Measurements from ENCODE around the gene SLC45A2. TPM values are rescaled to one million over a fixed set of nuclear protein-coding genes. Genes with fewer than 3 reads are reported as not detected.
A peak's percentile ranks its signal among the peaks of the same experiment; 100 is the strongest.

The SLC45A2 gene
- total RNA-seq, 4 donors from 2014 or later: 0.58 TPM; not detected in 3

DNA sequence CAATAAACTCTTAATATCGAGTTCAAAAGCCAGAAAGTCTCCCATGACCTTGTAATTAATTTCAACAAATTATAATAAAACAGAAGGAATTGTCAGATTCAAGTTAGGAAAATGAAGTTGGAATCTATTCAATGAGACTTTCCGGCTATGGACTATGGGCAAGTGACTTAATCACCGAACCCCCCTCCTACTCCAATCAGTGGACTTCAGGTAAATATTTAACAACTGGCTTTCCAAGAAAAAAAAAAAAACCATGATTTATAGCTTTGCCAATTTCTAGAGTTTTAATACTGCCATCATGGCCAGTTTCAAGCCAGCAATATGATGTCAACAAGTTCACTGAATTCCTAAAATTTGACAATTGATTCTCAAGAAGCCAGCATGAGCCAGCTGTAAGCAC, 4.5 kb downstream of the SLC45A2 start:
- Histone ChIP-seq H3K27ac (no peak overlapping the region), H3K36me3 (no peaks in the 10 kb centered on the region), H3K4me3 (no peak overlapping the region), H3K4me1 (no peaks in the 10 kb centered on the region), H3K27me3 (no peaks in the 10 kb centered on the region), H3K9me3 (no peaks in the 10 kb centered on the region)
- no peak for DNase-seq
- TF ChIP-seq, protein P1, sequence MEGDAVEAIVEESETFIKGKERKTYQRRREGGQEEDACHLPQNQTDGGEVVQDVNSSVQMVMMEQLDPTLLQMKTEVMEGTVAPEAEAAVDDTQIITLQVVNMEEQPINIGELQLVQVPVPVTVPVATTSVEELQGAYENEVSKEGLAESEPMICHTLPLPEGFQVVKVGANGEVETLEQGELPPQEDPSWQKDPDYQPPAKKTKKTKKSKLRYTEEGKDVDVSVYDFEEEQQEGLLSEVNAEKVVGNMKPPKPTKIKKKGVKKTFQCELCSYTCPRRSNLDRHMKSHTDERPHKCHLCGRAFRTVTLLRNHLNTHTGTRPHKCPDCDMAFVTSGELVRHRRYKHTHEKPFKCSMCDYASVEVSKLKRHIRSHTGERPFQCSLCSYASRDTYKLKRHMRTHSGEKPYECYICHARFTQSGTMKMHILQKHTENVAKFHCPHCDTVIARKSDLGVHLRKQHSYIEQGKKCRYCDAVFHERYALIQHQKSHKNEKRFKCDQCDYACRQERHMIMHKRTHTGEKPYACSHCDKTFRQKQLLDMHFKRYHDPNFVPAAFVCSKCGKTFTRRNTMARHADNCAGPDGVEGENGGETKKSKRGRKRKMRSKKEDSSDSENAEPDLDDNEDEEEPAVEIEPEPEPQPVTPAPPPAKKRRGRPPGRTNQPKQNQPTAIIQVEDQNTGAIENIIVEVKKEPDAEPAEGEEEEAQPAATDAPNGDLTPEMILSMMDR (IDR thresholded peaks at IDR 0.05): no peak
- no peak for TF ChIP-seq POLR2A (IDR thresholded peaks at IDR 0.05)
- intact Hi-C loops (cut with DNase I; ENCODE audit: low total_unique reads): no loop called here

DNA sequence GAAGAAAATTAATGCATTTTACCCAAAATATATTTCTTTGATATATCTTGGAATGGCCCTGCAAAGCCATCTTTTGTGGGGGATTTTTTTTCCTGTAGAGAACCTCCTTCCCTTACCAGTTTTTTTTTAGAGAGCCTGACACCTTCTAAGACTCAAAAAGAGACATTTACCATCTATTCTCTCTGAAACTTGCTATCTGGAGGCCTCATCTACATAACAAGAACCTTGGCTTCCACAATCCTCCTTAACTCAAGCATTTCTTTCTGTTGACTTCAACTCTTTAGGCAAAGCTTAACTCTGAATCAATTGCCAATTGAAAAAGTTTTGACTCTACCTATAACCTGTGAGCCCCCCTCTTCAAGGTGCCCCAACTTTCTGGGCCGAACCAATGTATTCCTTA, 6.2 kb downstream of the SLC45A2 start:
- no peak overlapping the region for H3K4me3 ChIP-seq

DNA sequence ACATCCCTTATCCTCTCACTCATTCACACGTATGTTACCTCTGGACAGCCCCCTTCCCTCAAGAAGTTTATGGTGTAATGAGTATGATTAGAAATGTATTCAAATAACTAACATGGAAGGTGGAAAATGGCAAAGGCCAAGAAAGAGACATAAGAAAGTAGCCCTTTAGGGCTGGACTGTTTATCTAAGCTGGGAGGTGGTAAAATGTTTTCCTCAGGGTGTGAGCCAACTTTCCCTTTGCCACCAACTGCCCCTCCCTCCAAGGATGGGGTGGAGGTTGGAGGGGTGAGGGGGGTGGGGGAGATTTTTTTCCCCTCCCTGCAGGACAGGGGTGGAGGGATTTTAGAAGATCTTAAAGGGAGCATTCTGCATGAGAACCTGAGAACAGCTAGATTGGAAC, 8.2 kb downstream of the SLC45A2 start:
- H3K27ac ChIP-seq: peak overlapping the region; percentile 33 to 34
- intact Hi-C loops (cut with DNase I; ENCODE audit: low total_unique reads): no loop called here
- DNase-seq: no peak
- TF ChIP-seq, protein P1 (IDR thresholded peaks at IDR 0.05): no peak
- no peak for TF ChIP-seq POLR2A (IDR thresholded peaks at IDR 0.05)
- H3K9me3 ChIP-seq: no peaks in the 10 kb centered on the region
- no peaks in the 10 kb centered on the region for H3K4me1 ChIP-seq
- no peaks in the 10 kb centered on the region for H3K27me3 ChIP-seq
- no peak overlapping the region for H3K4me3 ChIP-seq
- no peaks in the 10 kb centered on the region for H3K36me3 ChIP-seq

More for the DNA sequence above, 6.2 kb downstream of the SLC45A2 start:
- Histone ChIP-seq H3K27ac (no peak overlapping the region), H3K27me3 (no peaks in the 10 kb centered on the region), H3K36me3 (no peaks in the 10 kb centered on the region), H3K9me3 (no peaks in the 10 kb centered on the region), H3K4me1 (no peaks in the 10 kb centered on the region)
- intact Hi-C loops (cut with DNase I; ENCODE audit: low total_unique reads): no loop called here
- DNase-seq: no peak
- TF ChIP-seq, protein P1 (IDR thresholded peaks at IDR 0.05): no peak
- TF ChIP-seq POLR2A (IDR thresholded peaks at IDR 0.05): no peak

DNA sequence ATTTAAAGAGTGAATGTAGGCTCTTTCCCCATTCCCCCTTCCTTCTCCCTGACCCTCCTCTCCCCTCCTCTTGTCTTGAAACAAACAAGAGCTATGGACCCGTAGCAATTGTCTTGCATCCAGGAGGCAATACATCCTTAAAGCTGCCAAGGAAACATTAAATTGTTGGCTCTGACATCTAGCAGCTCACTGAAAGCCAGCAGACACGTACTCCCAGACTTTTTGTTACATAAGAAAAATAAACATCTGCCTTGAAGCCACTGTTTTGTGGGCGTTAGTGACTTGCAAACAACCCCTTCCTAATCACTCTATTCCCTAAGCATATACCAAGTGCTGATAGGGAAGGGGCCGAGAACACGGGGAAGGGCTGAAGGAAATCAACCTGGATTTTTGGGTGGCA, 8.6 kb downstream of the SLC45A2 start:
- no peaks in the 10 kb centered on the region for H3K27me3 ChIP-seq
- H3K27ac ChIP-seq: peak overlapping the region; percentile 33 to 34
- H3K4me3 ChIP-seq: no peak overlapping the region
- H3K4me1 ChIP-seq: no peaks in the 10 kb centered on the region
- intact Hi-C loops (cut with DNase I; ENCODE audit: low total_unique reads): no loop called here
- H3K9me3 ChIP-seq: no peaks in the 10 kb centered on the region
- H3K36me3 ChIP-seq: no peaks in the 10 kb centered on the region
- DNase-seq: no peak
- TF ChIP-seq POLR2A (IDR thresholded peaks at IDR 0.05): no peak
- TF ChIP-seq, protein P1 (IDR thresholded peaks at IDR 0.05): no peak

DNA sequence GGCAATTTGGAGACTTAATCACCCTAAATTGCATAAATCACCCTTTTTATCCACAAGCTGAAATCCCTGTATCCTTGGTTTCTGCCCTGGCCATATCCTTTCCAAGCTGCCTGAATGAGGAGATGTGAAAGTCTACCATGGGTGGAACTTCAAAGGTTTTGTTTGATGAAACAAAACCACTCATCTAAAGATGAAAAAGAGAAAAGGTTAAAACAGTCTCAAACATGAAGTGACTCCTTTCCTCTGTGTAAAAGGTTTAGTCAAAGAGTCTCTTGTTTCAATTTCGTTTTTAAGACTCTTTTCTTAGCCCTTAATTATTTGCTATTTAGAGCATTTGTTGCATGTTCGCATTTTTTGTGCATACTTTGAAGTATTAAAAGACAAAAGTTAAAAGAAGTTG, 11.2 kb downstream of the SLC45A2 start:
- H3K4me3 ChIP-seq: no peak overlapping the region
- no peak for DNase-seq
- H3K36me3 ChIP-seq: no peaks in the 10 kb centered on the region
- H3K27ac ChIP-seq: no peak overlapping the region
- H3K4me1 ChIP-seq: no peaks in the 10 kb centered on the region
- intact Hi-C loops (cut with DNase I; ENCODE audit: low total_unique reads): no loop called here
- TF ChIP-seq, protein P1 (IDR thresholded peaks at IDR 0.05): no peak
- TF ChIP-seq POLR2A (IDR thresholded peaks at IDR 0.05): no peak
- no peaks in the 10 kb centered on the region for H3K9me3 ChIP-seq
- no peaks in the 10 kb centered on the region for H3K27me3 ChIP-seq
